ENCODE measurements around the gene TARBP1.
"Not testable (repeated sequence)": the region's sequence is repeated elsewhere in the genome, so short reads cannot be mapped to it uniquely, and the experiment has no call there.

The TARBP1 gene

DNA sequence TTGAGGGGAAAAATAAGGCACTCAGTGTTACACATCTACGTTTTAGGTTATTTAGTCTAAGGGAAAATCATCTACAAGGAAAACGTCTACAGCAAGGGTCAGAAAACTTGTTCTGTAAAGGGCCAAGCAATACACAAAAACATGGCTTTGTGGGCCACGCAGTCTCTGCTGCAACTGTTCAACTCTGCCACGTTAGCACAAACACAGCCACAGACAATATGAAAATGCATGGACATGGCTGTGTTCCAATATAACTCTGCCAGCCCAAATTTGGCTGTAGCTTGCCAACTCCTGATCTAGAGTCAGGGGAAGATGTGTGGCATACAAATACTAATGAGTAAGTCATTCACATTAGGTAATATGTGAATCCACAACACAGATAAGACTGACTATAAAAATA is 65.0 kb downstream of the TARBP1 start:
- no peak for DNase-seq
- TF ChIP-seq GATA1 (IDR thresholded peaks at IDR 0.05; ENCODE audit: low read depth, low read length) = no peak
- TF ChIP-seq POLR2A (IDR thresholded peaks at IDR 0.05; ENCODE audit: low read length) = no peak

DNA sequence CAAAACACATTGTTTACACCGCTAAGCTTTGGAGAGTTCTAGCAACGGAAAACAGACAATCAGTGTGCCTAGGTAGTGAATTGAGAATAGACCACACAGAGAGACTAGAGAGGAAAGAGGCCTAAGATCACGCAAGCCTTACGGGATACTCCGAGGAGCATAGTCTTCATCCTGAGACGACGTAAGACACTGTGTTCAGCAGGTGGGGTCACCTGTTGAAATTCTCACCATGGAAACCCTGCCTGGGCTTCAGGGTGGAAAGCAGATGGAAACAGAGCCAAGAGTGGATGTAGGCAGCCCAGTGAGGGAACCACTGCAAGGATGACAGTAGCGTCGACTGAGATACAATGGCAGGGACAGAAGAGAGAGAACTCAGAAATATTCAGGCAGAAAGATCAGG is 65.5 kb downstream of the TARBP1 start:
- DNase-seq = no peak
- no peak for TF ChIP-seq GATA1 (IDR thresholded peaks at IDR 0.05; ENCODE audit: low read depth, low read length)
- TF ChIP-seq POLR2A (IDR thresholded peaks at IDR 0.05; ENCODE audit: low read length) = no peak

DNA sequence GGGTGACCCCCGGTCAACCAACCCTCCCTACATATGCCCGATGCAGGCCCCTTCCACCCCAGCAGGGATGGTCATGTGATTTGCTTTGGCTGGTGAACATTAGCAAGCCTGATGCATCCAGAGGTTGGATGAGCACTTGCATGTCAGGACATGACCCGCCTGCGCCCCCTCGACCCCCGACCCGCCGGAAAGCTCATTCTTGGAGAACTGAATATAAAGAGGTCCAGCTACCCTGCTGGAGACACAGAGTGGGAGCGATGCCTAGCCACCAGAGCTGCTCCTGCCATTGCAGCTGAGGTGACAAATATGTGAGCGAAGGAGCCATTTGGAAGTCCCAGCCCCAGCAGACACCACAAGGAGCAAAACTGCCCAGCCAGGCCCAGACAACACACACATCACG is 66.1 kb downstream of the TARBP1 start:
- no peak for DNase-seq
- TF ChIP-seq GATA1 (IDR thresholded peaks at IDR 0.05; ENCODE audit: low read depth, low read length) = no peak
- TF ChIP-seq POLR2A (IDR thresholded peaks at IDR 0.05; ENCODE audit: low read length) = no peak

DNA sequence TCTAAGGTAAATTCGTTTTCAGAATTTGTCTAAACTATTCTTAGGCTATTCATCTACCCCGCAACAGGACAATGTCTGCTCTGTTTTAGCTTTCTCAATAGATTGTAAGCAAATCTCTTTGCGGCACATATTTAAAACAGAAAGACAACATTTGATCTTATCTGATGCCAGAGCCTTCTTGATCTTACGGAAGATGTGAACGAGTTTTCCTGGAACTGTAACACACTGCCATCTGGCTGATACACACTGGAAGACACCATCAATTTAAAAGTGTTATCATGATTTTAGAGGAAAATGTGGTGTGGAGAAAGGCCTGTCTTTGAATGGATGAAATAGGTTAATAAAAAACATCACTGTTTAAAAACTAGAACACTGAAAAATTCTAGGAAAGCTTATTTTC is 69.7 kb downstream of the TARBP1 start:
- no peak for TF ChIP-seq POLR2A (IDR thresholded peaks at IDR 0.05; ENCODE audit: low read length)
- TF ChIP-seq GATA1 (IDR thresholded peaks at IDR 0.05; ENCODE audit: low read depth, low read length) = no peak
- DNase-seq = no peak

DNA sequence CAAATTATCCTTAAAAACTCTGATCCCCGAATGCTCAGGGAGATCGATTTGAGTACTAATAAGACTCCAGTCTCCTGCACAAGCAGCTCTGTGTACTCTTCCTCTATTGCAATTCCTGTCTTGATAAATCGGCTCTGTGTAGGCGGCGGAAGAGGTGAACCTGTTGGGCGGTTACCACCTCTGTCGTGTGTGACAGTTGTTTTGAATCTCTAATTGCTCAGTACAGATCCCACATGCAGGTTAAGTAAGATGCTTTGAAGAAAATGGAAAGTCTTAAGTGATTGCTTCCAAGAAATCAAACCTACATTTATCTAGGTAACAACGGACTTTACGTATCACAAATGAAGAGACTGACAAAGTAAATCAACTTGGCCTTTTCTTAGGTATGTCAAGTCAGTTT is 70.2 kb downstream of the TARBP1 start:
- TF ChIP-seq POLR2A (IDR thresholded peaks at IDR 0.05; ENCODE audit: low read length) (no peak), GATA1 (IDR thresholded peaks at IDR 0.05; ENCODE audit: low read depth, low read length) (no peak)
- no peak for DNase-seq

DNA sequence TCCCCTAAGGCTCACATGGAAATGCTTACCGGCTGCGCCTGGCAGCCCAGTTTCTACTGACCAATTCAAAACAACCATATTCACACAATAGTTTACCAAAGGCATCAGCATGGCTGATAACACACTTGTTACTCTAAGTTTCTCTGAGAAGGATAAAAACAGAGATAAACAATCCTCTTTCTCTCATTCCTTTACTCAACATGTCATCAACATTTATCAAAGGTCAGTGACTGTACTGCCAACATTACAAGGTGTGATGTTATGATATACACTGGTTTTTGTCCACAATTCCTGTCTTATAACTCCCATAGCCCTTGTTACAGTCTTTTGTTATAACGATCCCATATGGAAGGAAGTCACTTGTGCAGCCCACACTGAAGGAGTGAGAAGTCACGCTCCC is 72.1 kb downstream of the TARBP1 start:
- DNase-seq = no peak
- TF ChIP-seq GATA1 (IDR thresholded peaks at IDR 0.05; ENCODE audit: low read depth, low read length) (no peak), POLR2A (IDR thresholded peaks at IDR 0.05; ENCODE audit: low read length) (no peak)

DNA sequence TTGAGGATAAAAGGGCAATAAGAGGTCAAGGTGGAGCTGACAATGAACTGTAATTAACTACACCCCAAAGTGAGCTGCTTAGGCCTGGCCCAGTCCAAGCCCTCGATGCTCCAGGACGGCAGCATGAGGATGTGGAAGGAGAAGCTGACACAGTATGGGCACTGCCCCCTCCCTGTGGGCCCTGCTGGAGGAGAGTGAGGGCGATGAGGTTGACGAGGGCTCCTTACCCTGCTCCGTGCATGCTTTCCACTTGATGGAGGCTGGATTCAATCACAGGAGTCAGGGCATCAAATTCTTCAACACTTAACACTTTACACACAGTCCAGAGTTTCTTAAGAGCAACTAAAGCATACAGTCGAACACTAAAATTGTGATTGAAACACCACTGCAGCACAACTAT is 73.3 kb downstream of the TARBP1 start:
- no peak for TF ChIP-seq POLR2A (IDR thresholded peaks at IDR 0.05; ENCODE audit: low read length)
- TF ChIP-seq GATA1 (IDR thresholded peaks at IDR 0.05; ENCODE audit: low read depth, low read length) = no peak
- no peak for DNase-seq

DNA sequence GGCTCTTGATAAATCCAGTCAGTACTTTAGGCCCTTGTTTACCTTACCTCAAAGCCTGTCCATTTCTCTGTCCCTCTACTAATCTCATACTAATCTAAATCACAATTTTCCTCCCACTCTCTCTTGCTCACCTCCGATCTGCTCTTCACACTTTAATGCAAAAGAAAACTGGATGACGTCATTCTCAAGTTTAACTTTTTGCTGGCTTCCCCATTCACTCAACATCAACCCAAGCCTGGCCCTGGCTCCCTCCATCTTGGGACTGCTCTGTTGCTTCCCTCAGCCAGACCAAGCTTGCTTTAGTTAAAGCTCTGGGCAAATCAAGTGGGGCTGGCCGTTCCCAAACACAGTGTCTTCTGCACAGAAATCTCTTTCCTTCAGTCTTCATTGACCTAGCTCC is 76.0 kb downstream of the TARBP1 start:
- TF ChIP-seq GATA1 (IDR thresholded peaks at IDR 0.05; ENCODE audit: low read depth, low read length) (no peak), POLR2A (IDR thresholded peaks at IDR 0.05; ENCODE audit: low read length) (no peak)
- DNase-seq = no peak

DNA sequence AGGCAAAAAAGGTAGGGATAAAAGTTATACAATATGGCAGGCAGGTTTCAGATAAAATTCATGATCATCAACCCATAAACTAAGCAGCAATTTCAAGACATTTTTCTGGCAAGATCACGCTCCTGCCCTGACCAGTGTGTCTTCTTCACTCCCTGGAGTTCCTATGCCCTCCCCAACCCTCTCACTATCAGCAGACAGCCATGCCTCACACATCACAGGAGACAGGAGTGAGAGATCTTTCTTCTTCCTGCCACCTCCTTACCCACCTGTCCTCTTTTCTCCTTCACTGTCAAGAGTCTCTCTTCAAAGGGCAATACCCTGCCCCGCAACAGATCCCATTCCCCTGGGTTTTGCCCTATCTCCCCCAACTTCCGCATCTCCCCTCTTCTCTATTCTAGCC is 77.3 kb downstream of the TARBP1 start:
- TF ChIP-seq POLR2A (IDR thresholded peaks at IDR 0.05; ENCODE audit: low read length) = no peak
- no peak for TF ChIP-seq GATA1 (IDR thresholded peaks at IDR 0.05; ENCODE audit: low read depth, low read length)
- peak in 1 of 2 experiments; percentile 6 for DNase-seq

DNA sequence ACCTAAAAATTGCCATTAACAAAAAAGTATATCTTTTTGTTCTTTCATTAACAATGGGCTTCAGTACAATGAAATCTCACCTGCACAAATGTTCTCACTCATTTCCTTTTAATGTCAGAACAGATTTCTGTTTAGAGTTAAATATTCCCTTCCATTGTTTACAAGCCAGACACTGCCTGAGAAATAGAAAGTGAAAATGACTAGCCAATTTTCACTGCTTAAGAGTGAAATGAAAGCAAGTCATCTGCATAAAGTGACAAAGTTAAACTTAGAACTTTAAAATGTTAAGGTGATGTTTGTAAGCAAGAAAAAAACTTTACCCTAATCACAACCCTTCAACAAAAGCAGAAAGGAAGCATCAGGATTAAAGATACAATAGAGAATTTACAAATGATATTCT is 78.2 kb downstream of the TARBP1 start:
- peak; percentile 10 to 46 for DNase-seq
- no peak for TF ChIP-seq POLR2A (IDR thresholded peaks at IDR 0.05; ENCODE audit: low read length)
- no peak for TF ChIP-seq GATA1 (IDR thresholded peaks at IDR 0.05; ENCODE audit: low read depth, low read length)

DNA sequence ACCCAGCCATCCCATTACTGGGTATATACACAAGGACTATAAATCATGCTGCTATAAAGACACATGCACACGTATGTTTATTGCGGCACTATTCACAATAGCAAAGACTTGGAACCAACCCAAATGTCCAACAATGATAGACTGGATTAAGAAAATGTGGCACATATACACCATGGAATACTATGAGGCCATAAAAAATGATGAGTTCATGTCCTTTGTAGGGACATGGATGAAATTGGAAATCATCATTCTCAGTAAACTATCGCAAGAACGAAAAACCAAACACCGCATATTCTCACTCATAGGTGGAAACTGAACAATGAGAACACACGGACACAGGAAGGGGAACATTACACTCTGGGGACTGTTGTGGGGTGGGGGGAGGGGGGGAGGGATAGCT is 79.5 kb downstream of the TARBP1 start:
- not testable (repeated sequence) for DNase-seq

DNA sequence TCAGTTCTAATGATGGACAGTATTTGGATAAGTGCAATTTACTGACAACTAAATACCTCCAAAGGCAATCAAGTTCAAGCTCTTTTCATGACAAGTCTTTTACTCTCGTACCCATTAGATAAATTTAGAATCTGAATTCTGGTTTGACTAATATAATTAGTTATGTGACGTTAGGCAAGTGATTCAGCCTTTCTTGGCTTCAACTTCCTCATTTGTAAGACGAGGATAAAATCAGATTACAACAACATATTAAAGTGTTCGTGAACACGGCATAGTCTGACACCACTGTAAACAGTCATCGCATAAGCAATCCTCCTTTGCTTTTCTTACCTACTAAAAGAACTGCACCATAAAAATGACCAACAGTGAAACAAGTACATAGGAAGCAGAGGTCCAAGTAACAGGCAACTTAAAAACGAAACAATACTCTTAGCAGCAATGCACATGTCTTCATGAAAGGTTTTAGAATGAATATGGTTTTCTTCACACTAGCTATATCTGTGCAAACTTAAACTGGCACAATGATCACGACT is 80.1 kb downstream of the TARBP1 start:
- peak in 1 of 2 experiments; percentile 25 for DNase-seq
- no peak for TF ChIP-seq POLR2A (IDR thresholded peaks at IDR 0.05; ENCODE audit: low read length)
- TF ChIP-seq GATA1 (IDR thresholded peaks at IDR 0.05; ENCODE audit: low read depth, low read length) = no peak

DNA sequence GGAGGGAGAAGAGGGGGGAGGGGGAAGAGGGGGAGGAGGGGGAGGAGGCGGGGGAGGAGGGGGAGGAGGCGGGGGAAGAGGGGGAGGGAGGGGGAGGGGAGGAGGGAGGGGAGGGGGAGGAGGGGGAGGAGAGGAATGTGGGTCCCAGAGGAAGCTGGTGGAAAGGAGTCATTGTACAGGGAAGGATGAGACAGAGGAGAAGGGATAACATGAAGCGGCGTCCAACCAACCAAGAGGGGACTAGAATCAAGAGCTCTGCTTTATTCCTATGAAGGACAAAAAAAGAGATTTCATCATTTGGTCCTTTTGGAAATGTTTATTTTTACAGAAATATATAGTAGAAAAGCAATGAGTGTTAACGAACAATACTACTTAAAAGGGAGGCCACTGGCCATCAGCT is 81.2 kb downstream of the TARBP1 start:
- no peak for TF ChIP-seq GATA1 (IDR thresholded peaks at IDR 0.05; ENCODE audit: low read depth, low read length)
- no peak for TF ChIP-seq POLR2A (IDR thresholded peaks at IDR 0.05; ENCODE audit: low read length)
- DNase-seq = no peak

DNA sequence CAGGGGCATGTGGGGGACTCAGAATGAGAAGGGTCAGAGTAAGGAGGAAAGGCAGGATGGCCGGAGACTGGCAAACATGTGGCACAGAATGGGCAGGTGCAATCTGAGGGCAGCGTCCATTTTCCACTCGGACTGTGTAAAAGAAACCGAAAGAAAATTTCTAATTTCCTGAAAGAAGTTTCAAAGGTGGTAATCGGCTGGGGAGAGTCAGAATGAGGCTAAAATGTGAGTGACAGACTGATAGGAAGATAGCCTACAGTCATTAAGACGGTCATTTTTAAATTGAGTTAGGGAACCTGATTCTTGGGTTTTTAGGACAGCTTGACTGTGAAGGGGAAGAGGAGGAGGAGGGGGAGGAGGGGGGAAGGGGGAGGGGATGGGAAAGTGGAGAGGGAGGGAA is 82.1 kb downstream of the TARBP1 start:
- no peak for DNase-seq
- TF ChIP-seq POLR2A (IDR thresholded peaks at IDR 0.05; ENCODE audit: low read length) (no peak), GATA1 (IDR thresholded peaks at IDR 0.05; ENCODE audit: low read depth, low read length) (no peak)

DNA sequence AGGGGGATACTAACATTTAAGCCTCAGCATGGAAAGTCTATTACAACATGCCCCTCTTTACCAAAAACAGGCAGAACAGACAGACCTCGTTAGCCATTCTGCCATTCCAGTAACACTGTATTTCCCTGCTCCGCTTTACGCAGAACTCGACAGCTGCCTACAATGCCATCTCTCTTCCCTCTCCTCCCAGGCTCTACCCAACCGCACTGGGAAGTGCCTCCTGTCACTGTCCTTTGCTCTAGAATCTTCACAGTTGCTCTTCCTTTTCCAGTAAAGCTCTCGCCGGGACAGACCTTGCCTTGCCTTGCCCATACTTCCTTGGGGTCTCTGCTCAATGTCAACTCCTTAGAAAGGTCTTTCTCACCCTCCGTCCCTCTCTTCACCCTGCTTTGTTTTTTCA is 82.9 kb downstream of the TARBP1 start:
- DNase-seq = no peak
- TF ChIP-seq POLR2A (IDR thresholded peaks at IDR 0.05; ENCODE audit: low read length) (no peak), GATA1 (IDR thresholded peaks at IDR 0.05; ENCODE audit: low read depth, low read length) (no peak)

DNA sequence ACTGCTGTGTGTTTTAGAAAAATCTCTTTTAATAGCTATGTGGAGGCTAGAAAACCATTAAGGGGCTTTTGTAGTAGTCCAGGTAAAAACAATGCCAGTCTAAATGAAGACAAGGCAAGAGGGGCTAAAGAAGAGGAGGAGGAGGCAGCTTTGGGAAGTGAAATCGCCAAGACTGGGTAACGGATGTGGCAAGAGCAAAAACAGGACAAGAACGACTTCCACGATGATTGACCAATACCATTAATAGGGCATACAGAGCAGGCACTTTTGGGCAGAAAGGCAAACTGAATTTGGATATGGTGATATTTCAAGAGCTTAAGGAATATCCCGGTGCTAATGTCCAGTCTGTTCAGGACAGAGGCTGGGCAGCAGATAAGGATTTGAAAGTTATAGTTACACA is 83.7 kb downstream of the TARBP1 start:
- no peak for TF ChIP-seq POLR2A (IDR thresholded peaks at IDR 0.05; ENCODE audit: low read length)
- TF ChIP-seq GATA1 (IDR thresholded peaks at IDR 0.05; ENCODE audit: low read depth, low read length) = no peak
- DNase-seq = no peak
